Suppressor macrophage treated with lipopolysaccharide for 1 hour (primary cell): Measurements from ENCODE around the gene WSCD1.

Experiments used
- DNase-seq, 3 donors: peaks; one replicate each; pipeline ENCODE4 v3.0.0-alpha.2; 2020 to 2022

The WSCD1 gene

DNA sequence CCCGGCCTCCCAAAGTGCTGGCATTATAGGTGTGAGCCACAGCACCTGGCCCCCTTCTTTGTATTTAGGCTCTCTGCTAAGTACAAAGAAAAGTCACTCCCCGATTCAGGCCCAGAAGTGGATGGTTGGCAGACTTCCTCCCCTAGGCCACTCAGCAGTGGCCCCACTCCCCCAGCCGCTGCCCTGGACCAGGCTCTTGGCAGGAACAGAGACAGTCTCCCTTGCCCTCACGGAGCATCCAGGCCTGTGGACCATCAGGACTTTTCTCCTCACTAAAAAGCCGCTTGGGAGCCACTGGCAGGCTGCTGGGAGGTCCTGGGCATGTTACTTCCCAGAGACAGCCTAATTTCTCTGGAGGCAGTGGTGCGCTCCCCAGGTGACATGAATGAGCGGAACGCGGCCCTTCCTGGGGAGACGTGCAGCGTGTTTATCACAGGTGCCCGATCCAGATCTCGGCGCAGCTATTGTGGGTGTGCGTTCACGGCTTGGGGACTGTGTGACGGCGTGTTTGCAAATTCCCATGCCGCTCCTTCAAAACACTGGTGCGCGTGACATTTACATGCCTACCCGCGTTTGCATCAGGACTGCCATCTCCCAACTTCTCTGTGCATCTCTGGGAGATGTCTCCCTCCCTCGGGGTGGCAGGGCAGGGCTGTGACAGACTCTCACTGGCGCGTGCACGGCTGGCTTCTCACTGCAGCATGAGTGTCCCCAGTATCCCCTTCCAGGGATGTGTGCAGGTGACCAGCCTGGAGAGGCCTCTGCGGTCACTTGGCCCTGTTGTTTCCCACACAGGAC lies 16.6 kb downstream of the WSCD1 start:
- DNase-seq: no peak

DNA sequence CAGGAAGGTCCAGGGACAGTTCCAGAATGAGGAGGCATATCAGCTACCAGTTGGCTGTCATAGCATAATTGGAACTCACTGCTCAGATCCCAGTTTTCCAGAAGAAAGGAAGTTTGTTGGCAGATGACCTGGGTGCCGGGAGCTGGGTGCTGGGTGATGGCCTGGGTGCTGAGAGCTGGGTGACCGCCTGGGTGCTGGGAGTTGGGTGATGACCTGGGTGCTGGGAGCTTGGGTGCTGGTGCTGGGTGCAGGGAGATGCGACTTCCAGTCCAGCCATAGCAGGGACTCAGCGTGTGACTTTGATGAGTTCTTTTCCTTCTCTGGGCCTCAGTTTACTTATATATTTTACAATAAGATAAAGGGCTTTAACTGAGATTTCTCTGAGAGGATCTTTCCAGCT lies 18.0 kb downstream of the WSCD1 start:
- no peak for DNase-seq

DNA sequence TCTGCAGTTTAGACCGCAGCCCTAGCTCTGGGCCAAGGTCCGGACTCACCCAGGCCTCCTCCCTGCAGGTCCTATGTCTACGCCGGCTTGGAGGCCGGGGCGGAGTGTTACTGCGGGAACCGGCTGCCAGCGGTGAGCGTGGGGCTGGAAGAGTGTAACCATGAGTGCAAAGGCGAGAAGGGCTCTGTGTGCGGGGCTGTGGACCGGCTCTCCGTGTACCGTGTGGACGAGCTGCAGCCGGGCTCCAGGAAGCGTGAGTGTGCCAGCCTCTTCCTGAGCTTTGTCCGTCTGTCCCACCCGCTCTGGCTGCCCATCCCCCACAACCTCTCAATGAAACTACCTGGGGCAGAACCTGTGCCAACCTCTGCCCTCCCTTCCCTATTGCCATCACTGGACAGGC lies 20.1 kb downstream of the WSCD1 start:
- no peak for DNase-seq

DNA sequence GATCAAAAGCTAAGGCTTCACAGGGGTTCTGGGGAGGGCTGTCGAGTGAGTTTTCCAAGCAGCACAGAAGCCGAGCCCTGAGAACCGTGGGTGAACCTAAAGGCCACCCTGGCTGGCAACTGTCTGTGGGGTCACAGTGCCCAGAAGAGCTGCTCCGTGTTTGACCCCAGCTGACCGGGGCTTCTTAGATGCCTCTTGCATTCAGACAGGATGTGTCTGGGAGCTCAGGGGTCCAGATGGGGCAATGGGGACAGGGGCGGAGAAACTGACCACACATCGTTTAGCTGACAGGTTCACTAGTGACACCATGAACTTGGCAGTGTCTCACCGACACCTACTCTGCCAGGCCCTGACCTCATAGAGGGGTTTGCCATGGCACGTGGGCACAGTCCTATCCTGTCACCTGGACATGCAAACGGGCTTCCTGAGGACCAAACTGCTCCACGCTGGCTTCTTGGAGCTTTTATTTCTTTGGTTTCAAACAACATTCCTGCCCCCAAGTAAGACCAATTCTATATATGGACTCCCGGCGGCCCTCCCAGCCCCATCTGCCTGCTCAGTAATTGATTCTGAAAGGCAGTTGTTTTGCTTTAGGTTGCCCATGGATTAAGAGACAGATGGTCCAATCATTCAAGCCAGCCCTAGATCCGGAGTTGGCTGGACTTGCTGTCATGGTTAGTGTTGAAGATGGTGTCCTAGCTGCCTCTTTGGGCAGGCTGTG lies 22.2 kb downstream of the WSCD1 start:
- no peak for DNase-seq

DNA sequence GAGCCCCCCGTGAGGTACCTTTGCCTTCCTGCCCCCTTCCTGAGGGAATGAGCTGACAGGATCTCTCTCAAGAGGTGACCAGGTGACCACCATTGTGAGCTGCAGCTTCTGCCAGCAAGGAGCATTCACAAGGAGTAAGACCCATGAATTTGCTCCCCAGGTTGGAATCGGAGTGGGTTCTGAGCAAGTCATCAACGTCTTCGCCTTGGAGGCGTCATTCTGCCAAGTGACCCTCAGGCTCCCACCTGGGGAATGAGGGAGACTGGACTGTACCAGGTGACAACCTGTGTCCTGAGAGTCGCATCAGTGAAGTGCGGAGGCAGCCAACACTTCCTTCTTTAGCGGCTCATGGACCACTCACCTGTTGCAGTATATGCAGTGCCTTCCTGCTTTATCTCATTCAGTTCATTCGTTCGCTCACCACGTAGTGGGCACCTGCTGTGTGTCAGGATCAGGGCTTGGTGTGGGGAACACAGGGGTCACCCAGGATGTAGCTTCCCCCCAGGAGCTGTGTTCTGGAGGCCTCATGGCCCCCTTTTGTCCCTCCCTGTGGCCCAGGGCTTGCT lies 22.8 kb downstream of the WSCD1 start:
- no peak for DNase-seq

DNA sequence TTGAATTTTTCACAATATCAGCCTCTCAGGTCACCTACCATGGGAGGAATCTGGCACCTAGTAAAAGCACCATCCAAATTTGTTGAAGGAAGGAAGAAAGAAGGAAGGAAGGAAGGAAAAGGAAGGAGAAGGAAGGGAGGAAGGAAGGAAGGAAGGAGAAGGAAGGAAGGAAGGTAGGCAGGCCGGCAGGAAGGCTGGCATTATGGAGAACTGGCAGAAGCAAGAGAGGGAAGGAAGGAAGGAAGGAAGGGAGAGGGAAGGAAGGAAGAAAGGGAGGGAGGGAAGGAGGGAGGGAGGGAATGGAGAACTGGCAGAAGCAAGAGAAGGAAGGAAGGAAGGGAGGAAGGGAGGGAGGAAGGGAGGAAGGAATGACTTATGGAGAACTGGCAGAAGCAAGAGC lies 24.3 kb downstream of the WSCD1 start:
- DNase-seq: no peak

DNA sequence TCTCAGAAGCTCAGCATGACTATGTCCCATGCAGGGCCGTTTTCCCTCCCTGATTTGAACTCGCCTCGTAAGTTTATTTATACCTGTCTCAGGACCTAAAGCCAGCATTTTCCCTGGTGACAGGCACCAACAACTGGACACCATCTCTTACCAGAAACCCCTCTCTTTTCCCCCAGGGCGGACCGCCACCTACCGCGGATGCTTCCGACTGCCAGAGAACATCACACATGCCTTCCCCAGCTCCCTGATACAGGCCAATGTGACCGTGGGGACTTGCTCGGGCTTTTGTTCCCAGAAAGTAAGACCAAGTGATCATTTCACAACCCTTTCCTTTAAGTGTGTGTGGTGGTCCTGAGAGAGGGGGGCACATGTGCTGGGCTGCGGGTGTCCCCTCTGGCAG lies 24.7 kb downstream of the WSCD1 start:
- no peak for DNase-seq

DNA sequence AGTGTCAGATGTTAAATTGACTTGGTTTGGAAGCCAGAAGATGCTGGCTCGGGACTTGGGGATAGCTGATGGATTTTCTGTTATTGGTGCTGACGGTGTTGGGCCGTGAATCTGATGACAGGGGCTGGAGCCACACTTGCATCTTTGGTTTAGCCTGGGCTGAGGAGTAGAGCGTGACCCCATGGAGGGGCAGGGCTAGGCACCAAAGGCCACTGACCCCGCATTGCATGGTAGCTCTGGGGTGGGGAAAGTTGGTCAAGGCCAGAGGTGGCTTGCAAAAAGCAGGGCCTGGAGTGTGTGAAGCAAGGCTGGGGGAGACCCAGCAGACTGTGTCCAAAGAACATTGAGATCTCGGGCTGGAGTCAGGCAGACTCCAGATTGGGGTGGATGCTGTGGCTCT lies 25.3 kb downstream of the WSCD1 start:
- DNase-seq: no peak

DNA sequence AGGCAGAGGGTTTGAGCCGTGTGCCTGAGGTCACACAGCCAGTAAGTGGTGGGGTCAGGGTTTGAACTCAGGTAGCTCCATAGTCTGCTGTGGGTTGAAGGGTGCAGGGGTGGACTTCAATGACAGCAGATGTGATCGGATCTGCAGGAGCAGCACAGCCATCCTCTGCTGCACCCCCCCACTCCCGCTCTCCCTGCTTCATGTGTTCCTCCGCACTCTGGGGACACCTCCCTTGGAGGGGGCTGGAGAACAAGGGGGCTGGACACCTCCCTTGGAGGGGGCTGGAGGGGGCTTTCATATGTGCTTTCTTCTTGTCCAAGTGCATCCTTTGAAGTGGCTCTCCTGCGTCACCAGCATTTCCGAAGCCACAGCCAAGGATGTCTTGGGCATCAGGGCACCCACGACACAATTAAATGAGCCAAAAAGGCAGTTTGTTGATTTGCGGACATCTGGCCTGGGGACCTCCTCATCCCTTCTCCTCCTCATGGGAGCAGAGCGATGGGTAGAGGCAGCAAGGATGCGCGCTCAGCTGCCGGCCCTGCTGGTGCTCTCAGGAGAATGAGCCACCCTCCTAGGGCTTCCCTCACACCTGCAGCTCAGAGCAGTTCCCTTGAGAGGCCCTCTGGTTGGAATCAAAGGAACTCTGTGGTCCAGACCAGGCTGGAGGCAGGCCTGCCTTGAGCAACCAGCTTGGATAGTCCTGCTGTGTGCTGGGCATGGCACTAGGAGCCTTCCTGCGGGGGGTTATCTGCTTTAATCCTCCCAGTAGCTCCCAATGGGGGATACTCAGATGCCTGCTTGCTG lies 26.2 kb downstream of the WSCD1 start:
- DNase-seq: no peak

DNA sequence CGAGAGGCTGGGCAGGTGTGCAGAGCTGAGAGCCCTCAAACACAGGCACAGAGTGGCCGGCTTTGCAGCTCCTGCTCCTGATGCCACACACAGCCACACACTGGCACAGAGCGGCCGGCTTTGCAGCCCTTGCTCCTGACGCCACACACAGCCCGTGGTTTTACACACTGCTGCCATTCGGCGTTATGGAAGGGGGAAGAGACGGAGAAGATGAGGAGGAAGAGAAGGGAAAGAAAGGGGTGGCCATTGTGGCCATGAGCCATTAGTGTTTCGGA lies 26.8 kb downstream of the WSCD1 start:
- DNase-seq: no peak

DNA sequence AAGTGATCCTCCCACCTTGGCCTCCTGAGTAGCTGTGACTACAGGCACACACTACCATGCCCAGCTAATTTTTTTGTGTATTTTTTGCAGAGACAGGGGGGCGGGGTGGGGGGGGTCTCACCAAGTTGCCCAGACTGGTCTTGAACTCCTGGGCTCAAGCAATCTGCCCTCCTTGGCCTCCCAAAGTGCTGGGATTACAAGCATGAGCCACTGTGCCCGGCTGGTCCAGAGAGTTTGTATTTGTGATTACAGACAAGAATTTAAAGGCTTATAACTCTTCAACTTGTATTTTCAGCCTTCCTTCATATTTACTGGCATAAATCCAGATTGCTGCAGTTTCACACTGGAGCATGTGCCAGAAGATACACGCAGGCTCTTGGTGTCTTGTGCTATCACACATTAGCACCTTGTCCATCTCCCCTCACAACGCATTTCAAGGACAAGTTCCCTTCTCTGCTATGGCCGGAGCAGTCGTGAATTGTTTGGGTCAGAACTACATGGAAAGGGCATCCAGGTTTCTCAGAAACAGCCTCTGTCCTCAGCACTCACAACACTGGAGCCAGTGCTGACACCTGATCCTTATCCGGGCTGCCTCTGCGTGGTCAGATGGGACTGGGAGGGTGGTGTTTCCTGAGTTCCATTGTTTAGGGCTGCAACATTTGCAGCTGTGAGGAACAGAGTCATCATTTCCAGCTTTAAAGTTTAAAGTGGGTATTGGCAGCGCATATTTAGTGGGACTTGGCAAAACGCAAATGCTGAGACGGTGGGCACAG lies 28.1 kb downstream of the WSCD1 start:
- no peak for DNase-seq

DNA sequence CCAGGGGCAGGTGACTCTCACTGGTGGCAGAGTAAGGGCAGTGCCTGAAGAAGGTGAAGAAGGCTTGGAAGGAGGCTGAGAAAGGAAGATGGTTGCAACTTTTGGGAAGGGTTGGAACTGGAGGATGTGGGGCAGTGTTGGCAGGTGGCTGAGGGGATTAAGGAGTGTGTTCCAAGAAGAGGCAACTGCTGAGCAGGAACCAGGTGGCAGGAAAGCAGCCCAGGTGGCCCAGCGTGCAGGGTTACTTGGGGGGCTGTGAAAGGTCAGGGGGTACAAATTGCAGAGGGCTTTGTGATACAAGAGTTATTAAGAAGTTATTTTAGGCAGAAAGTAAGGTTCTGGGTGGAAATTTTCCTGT lies 28.6 kb downstream of the WSCD1 start:
- no peak for DNase-seq

DNA sequence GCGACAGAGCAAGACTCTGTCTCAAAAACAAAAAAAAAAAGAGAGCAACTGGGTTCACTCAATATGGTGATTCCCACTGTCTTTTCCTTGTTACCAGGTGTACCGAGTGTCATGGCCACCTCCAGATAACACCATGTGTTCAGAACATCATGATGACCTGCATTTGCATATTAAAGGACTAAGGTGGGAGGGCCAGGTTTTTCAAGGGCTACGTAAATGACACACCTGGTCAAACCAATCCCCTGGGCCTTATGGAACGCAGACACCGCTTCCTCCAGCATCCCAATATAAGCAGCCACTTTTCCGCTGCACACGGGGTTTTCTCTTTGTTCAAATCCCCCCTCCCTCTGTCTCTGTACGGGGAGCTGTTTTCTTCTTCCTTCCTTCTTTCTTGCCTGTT lies 29.3 kb downstream of the WSCD1 start:
- DNase-seq: no peak

DNA sequence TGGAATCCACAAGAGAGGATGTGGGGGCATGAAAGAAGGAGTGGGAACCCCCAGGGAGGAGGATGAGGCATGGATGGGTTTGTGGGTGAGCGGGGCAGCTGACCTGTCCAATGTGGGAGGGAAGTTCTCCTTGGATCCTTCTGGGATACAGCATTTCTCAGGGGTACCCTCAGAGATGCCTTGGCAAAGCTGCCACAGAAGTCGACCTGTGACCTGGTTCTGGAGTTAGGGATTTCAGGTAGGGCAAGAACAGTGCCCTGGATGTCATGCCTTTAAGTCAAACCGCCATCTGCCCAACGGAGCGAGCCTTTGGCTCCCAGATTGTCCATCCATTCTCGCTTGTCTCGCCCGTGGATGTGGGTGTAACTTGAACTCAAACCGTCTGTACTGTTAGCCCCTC lies 30.0 kb downstream of the WSCD1 start:
- DNase-seq: no peak

DNA sequence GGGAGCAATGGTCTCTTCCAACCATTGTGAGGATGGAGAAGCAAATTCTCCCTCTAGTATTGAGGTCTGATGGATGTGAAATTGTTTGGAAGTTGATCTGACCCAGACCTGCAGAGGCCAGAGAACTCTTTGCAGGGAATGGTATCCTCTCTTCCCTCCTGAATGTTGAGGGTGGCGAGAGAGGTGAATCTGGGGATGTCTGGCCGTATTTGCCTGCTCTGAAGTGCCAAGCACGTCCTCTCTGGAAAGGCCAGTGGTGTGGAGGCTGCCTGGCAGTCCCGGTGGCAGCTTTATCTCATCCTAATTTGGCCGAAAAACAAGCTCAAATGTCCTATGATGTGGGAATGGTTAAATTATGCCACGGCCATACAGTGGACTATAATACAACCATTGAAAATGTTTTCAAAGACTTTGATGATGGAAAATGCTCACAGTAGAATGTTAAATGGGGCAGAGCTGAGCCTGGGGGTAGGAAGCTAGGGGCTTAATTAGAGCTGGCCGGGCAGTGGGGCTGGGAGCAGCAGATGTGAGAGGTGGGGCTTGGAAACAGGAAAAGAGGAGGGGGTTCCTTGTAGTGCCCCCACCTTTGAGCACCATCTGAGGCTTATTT lies 30.8 kb downstream of the WSCD1 start:
- no peak for DNase-seq

DNA sequence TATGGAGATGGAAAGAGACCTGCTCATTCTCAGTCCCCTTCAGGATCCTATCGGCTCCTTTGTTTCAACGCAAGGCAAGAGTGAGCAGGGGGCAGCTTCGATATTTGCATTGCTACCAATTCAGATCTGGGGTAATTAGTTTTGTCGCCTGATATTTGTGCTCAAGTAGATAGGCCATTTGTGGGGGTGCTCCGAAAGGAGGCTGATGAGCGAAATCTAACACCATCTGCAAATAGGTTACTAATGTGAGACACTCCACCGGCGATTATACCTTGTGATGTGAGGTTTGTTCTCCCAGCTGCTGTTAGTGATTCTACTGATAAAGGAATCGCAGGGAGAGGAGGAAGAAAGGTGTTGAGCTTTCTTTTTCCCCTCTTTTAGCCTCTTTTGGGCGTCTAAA lies 31.5 kb downstream of the WSCD1 start:
- no peak for DNase-seq

DNA sequence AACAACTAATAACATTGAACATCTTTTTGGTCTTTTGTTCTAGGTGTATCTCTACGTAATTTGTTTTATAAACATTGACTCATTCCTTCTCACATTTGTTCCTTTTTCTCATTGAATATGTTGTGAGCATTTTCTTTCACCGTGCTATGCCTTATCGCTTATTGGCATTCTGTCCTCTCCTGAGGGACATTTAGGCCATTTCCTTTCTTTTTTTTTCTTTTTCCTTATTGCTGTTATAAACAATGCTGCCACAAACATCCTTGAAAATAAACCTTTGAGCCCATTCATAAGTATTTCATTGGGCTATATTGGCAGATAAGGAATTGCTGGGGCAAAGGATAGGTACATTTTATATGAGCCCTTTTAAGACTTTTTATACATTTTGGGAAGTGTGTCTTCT lies 32.4 kb downstream of the WSCD1 start:
- no peak for DNase-seq

DNA sequence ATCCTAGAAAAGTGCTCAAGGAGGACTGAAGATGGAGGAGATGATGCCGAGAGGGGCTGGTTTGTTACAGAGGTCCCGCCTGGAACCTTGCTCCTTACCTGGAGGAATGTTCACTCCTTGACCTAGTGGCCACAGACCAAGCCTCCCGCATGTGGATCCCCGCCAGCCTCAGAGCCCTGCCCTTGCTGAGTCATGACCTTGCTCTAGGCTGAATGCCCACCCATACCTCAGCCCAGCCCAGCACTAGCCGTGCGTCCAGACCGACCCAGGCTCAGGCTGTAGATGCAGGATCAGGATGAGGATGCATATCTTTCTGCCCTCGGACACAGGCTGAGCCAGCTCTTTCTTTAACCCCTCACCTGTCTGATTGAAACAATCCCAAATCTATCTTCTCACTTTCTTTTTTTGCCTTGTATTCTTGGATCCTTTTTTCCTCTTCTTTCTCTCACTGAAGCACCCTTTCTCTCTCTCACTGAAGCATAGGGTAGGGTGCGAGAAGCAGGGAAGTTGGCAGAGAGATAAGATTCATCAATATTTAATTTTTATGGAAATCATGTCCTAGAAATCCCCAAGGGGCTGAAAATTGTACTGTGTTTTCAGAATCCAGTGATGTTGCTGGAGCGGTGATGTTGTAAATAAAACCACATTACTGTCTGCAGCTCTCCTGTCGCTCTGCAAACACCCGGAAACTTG lies 34.9 kb downstream of the WSCD1 start:
- DNase-seq: no peak

DNA sequence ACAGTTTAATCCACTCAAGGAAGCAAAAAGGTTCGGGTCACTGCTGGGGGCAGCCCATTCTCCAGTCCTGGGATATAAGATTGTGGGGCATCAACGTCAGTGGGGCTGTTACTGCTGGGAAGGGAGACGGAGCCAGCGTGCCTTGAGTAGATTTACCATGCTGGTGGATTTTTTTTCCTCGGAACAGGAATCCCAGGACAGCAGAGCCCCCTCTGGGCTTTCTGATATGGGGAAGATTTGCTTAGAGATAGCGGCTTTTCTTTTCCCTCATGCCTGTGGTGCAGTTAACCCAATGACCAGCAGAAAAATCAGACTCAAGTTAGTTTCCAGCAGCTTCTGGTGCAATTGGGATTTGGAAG lies 35.4 kb downstream of the WSCD1 start:
- no peak for DNase-seq

DNA sequence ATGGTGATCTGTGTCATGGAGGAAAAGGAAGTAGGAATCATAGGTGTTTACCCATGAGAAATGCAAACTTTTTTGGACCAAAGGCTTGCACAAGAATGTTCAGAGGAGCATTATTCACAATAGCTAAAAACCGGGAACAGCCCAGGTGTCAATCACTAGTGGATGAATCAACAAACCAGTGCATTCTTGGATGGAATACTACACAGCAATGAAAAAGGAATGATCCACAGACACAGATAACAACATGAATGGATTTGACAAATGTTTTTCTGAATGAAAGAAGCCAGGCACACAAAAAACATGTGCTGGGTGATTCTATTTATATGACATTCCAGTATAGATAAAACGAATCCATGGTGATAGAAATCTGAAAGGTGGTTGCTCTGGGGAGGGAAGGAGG lies 36.0 kb downstream of the WSCD1 start:
- DNase-seq: no peak

DNA sequence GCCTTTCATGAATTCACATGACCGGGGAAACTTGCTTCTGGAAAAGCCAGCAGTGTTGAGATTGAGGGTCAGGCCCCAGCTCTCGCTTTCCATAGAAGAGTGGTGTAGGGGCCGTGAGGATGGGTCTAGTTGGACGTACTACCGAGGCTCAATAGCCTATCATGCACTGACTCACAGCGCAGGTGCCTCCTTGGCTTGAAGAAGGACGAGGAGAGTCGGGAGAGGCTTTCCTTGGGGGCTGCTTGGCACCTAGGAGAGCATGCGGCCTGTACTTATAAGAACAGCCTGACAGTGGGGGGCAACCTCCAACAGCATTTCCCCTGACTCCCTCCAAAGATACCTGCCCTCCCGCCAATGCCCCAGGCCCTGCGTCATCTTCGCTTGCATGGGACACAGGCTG lies 37.6 kb downstream of the WSCD1 start:
- no peak for DNase-seq

DNA sequence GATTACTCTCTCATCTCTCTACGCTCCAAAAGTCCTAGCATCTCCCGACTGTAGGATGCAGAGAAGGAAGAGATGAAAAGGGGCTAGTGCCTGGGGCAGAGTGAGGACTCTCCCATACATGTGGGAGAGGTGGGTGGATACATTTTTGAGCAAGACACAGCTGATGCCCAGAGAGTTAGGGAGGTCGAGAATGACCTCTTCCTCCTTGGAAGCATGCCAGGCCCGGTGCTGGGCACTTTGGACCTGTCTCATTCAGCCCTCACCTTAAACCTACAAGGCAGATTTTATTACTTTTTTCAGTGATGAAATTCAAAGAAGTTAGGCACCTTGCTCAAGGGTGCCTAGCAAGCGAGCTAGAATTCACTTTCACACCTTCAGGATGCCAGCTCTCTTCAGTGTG lies 38.2 kb downstream of the WSCD1 start:
- DNase-seq: no peak
